ENCODE data around the gene HES3.

- TF ChIP-seq POLR2A (IDR thresholded peaks at IDR 0.05; ENCODE audit: low read depth, low read length), result no peak
- TF ChIP-seq SMC3 (IDR thresholded peaks at IDR 0.05; ENCODE audit: low read depth, low read length), result no peak
- TF ChIP-seq CTCF (conservative IDR thresholded peaks at IDR 0.05; ENCODE audit: low read depth, low read length), result no peak
- no peak for TF ChIP-seq CEBPB (IDR thresholded peaks at IDR 0.05; ENCODE audit: low read depth, low read length)
These were observed 33.2 kb upstream of the HES3 start for GRCh38 chr1:6210591-6211355.

Data from IMR-90 (cell line).